SK-MEL-5 (cell line): Measurements from ENCODE around the gene WFDC11. TPM values are rescaled to one million over a fixed set of nuclear protein-coding genes. Genes with fewer than 3 reads are reported as not detected.

Source experiments
- DNase-seq: peaks from one replicate; pipeline ENCODE4 v3.0.0-alpha.2; 2016; ENCODE audit warnings: low read depth, low spot score
- in situ Hi-C: cut with HindIII; loops from 2 replicates; pipeline ENCODE4 v1.10.0; 2016; ENCODE audit warnings: low sequenced_read_pairs, high pct_unique_total_duplicates, low pct_unique_long_range_greater_than_20kb
- small RNA-seq, 2 experiments: library from RNA; depleted of rRNA; stranded (forward); fragments of <200 nt; gene quantifications; one replicate each; pipeline ENCODE3, GENCODE V24; 2014
- total RNA-seq: library from RNA; depleted of rRNA; stranded (reverse); fragments of >200 nt; shearing (Covaris generic); gene quantifications from 2 replicates; pipeline ENCODE4 v1.2.3, GENCODE V29; 2014; rRNA removed

WFDC11 gene
- total RNA-seq, 1 experiment from 2014 or later = not detected

DNA sequence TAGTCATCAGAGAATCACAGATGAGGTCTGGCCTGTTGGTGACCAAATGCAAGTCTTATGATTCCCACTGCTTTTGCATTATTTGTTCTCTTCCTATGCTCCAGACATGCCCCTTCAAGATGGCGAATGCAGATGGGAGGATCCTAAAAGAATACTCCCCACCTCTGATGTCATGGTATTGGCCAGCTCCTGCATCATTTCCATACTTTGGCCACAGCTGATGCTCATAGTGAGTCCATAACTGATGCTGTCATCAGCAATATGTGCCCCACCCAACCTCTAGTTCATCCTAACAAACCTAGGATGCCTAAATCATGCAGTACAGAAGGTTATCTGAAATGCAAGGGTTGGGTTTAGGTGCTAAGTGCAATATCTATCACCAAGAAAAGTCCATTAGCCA, 33.5 kb downstream of the WFDC11 start:
- in situ Hi-C loops = no loop called here
- DNase-seq = no peak

GRCh38 chr20:45631184-45631583, 38.9 kb downstream of the WFDC11 start, which contains the start of gene WFDC9:
Gene WFDC9 (minus strand): TSS chr20:45631284. CDS start chr20:45610181, 21,103 bp downstream.
- no peak for DNase-seq
- in situ Hi-C loops = no loop called here

- in situ Hi-C loops = no loop called here
- DNase-seq = no peak
Measured at GRCh38 chr20:45630371-45630770, 39.7 kb downstream of the WFDC11 start.

DNA sequence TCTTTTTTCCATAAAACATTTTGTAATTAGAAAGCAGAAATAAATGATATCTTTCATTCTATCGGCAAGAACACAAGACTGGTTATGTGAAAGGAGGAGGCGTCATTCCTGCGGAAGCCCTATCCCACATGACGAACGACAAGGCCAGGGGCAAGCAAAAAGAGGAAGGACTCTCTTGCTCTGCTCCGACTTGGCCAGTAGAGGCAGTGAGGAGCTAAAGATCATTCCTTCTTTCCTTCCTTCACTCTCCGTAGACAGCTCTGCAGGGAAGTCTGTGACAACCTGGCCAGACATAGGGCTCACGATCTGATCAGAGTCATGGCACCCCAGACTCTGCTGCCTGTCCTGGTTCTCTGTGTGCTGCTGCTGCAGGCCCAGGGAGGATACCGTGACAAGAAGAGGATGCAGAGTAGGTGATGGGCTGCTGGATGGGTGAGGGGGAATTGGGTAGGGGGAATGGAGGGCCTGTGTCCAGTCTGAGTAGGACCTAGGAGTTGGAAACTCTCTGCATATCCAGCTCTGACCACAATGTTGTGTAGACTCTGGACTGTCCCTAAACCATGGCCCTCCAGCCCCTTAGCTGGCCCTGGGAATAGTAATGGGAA, 40.4 kb downstream of the WFDC11 start, which contains the start of gene WFDC10A:
WFDC10A (plus strand) TSS at position 244 of the 605 bp plus-strand sequence; CDS start at position 319, 75 bp downstream.
- in situ Hi-C loops = no loop called here

GRCh38 chr20:45626540-45626939, 43.5 kb downstream of the WFDC11 start:
- no peak for DNase-seq
- in situ Hi-C loops = no loop called here

More for the DNA sequence above, 40.4 kb downstream of the WFDC11 start, which contains the start of gene WFDC10A:
- DNase-seq = peak; percentile 93

DNA sequence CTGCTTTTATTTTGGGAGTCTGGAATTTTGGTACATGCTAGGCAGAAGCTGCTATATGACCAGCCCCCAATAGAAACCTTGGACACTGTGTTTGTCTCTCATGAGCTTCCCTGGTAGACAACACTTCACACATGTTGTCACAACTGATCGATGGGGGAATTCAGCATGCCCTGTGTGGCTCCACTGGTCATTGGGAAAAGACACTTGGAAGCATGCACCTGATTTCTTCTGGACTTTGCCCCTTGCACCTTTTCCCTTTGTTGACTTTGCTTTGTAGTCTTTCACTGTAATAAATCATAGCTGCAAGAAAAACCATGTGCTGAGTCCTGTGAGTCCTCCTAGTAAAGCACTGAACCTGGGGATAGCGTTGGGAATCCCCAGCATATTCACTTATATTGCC, 48.4 kb downstream of the WFDC11 start:
- in situ Hi-C loops = no loop called here
- no peak for DNase-seq

DNA sequence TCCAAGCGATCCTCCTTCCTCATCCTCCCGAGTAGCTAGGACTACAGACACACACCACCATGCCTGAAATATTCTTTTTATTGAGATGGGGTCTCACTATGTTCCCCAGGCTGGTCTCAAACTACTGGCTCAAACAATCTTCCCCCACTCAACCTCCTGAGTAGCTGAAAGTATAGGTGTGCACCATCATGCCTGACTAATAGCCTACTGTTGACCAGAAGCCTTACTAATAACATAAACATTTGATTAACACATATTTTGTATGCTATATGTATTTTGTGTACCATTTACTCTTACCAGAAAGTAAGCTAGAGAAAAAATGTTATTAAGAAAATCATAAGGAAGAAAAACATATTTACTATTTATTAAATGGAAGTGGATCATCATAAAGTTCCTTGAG, 52.4 kb downstream of the WFDC11 start:
- in situ Hi-C loops = no loop called here
- DNase-seq = no peak

DNA sequence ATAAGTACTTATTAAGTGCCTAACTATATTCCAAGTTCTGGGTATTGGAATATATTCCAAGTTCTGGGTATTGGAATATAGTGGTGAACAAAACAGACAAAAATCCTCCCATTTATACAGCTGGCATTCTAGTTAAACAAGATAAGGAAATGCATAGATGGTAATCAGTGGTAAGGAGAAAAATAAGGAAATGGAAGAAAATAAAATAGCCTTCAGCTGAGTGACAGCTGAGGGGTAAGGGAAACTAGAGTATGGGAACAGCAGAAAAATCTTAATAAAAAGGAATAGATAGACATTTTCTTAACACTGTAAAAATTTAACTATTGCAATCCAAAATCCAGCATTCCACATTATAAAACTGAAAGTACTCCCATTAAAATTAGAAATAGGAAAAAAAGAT, 57.7 kb downstream of the WFDC11 start:
- DNase-seq = no peak
- in situ Hi-C loops = no loop called here

DNA sequence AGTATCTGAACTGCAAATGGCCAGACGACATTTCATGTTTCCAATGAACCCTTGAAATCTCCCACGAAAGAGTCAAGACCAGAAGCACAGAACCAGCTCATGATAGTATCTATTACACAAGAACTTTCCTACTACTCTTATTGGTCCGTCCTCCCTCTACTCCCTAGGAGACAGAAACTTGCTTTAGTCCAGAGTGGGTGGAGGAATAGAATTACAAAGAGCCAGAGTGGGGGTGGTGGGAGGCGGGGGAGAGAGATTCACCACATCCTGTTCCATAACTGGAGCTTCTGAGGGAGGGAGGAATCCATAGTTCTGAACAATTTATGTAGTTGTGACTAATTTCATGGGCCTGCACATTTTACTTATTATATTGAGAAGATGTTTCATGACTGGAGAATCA, 59.0 kb downstream of the WFDC11 start:
- in situ Hi-C loops = no loop called here

GRCh38 chr20:45607810-45608209, 62.2 kb downstream of the WFDC11 start:
- in situ Hi-C loops = no loop called here
- no peak for DNase-seq

More for the DNA sequence above, 59.0 kb downstream of the WFDC11 start:
- peak; percentile 17 for DNase-seq

Small RNAs within 50 kb of the gene (small RNA-seq; reads per million reads assigned to genes)
- gene MIR3617 = 0 reads per million in 2 experiments

Other genes with a start within 250 kb of the WFDC11 start
- not detected in 2 replicates for gene WFDC2, start 200.5 kb downstream of the WFDC11 start, total RNA-seq
- gene SPINT3, start 154.6 kb downstream of the WFDC11 start, total RNA-seq = not detected in 2 replicates
- not detected in 2 replicates for gene WFDC6, start 130.8 kb downstream of the WFDC11 start, total RNA-seq
- gene EPPIN, start 122.8 kb downstream of the WFDC11 start, total RNA-seq = not detected in 2 replicates
- gene WFDC8, start 91.0 kb downstream of the WFDC11 start, total RNA-seq = not detected in 2 replicates
- gene WFDC10A, start 40.5 kb downstream of the WFDC11 start, total RNA-seq = not detected in 2 replicates
- gene WFDC9, start 39.0 kb downstream of the WFDC11 start, total RNA-seq = not detected in 2 replicates
- not detected in 2 replicates for gene WFDC13, start 31.8 kb upstream of the WFDC11 start, total RNA-seq
- gene WFDC10B, start 34.8 kb upstream of the WFDC11 start, total RNA-seq = not detected in 2 replicates
- not detected in 2 replicates for gene SPINT4, start 52.1 kb upstream of the WFDC11 start, total RNA-seq
- gene WFDC3, start 121.6 kb upstream of the WFDC11 start, total RNA-seq = 0.58 TPM in 1 of 2 replicates, not detected in the other
- gene DNTTIP1, start 121.7 kb upstream of the WFDC11 start, total RNA-seq = 26.4 and 31.6 TPM in 2 replicates
- gene UBE2C, start 142.4 kb upstream of the WFDC11 start, total RNA-seq = 75.4 and 76.9 TPM in 2 replicates
- 0.37 TPM in 1 of 2 replicates, not detected in the other for gene TNNC2, start 157.1 kb upstream of the WFDC11 start, total RNA-seq
- gene SNX21, start 163.6 kb upstream of the WFDC11 start, total RNA-seq = 14.8 and 25.5 TPM in 2 replicates
- 49.4 and 60.4 TPM in 2 replicates for gene ACOT8, start 187.2 kb upstream of the WFDC11 start, total RNA-seq
- gene ZSWIM3, start 187.4 kb upstream of the WFDC11 start, total RNA-seq = 3.0 and 3.4 TPM in 2 replicates
- gene ZSWIM1, start 211.0 kb upstream of the WFDC11 start, total RNA-seq = 11.5 and 13.7 TPM in 2 replicates
- 1.3 and 2.2 TPM in 2 replicates for gene SPATA25, start 217.4 kb upstream of the WFDC11 start, total RNA-seq
- 7.1 and 8.9 TPM in 2 replicates for gene NEURL2, start 221.0 kb upstream of the WFDC11 start, total RNA-seq
- 447 and 457 TPM in 2 replicates for gene CTSA, start 221.1 kb upstream of the WFDC11 start, total RNA-seq
- 18.5 and 19.9 TPM in 2 replicates for gene PLTP, start 241.9 kb upstream of the WFDC11 start, total RNA-seq